ACC112 (cell line): ENCODE data around the gene TMEM107.
"Not testable (repeated sequence)": the region's sequence is repeated elsewhere in the genome, so short reads cannot be mapped to it uniquely, and the experiment has no call there.

Source experiments
- H2AFZ ChIP-seq: fragments of 200-600 bp; sonication (generic); one replicate; pipeline ENCODE4 v1.6.0; 2017; ENCODE audit warnings: antibody characterized with exemption, low read length; ENCODE audit not compliant: unreplicated experiment
- H3K27ac ChIP-seq: fragments of 200-600 bp; sonication (generic); 2 replicates; pipeline ENCODE4 v1.5.1; 2014; ENCODE audit warnings: low read depth, mild to moderate bottlenecking, antibody characterized with exemption, low read length, moderate library complexity
- H3K27me3 ChIP-seq: fragments of 200-600 bp; sonication (generic); 2 replicates; pipeline ENCODE4 v1.6.1; 2014; ENCODE audit warnings: mild to moderate bottlenecking, antibody characterized with exemption, low read length, moderate library complexity, mixed read lengths; ENCODE audit not compliant: insufficient read depth
- H3K36me3 ChIP-seq: fragments of 200-600 bp; sonication (generic); 2 replicates; pipeline ENCODE4 v1.6.1; 2016; ENCODE audit warnings: mild to moderate bottlenecking, antibody characterized with exemption, low read length, moderate library complexity, mixed read lengths; ENCODE audit not compliant: insufficient read depth
- H3K4me1 ChIP-seq: fragments of 200-600 bp; sonication (generic); one replicate; pipeline ENCODE4 v1.6.1; 2016; ENCODE audit warnings: low read length, mixed read lengths; ENCODE audit not compliant: insufficient read depth, unreplicated experiment, control insufficient read depth
- H3K4me3 ChIP-seq: fragments of 200-600 bp; sonication (generic); 2 replicates; pipeline ENCODE4 v1.5.1; 2014; ENCODE audit warnings: mild to moderate bottlenecking, low read depth, low read length
- H3K79me2 ChIP-seq: fragments of 200-600 bp; sonication (generic); one replicate; pipeline ENCODE4 v1.6.0; 2016; ENCODE audit warnings: low read length; ENCODE audit not compliant: control insufficient read depth, unreplicated experiment, insufficient read depth

The TMEM107 gene

GRCh38 chr17:8176197-8176940 is at the start of gene TMEM107:
TMEM107 (minus strand) TSS chr17:8176380; CDS start chr17:8176286, 94 bp downstream.
- Histone ChIP-seq H3K4me1 (peaks cover 26% of the 10 kb centered on the region), H3K27ac (peak within 1 kb of the TSS; percentile 61), H3K79me2 (peaks cover 20% of the 10 kb centered on the region), H2AFZ (peak within 1 kb of the TSS; percentile 99), H3K36me3 (no peaks in the 10 kb centered on the region), H3K27me3 (no peaks in the 10 kb centered on the region), H3K4me3 (peak within 1 kb of the TSS; percentile 91)

GRCh38 chr17:8224891-8225812 is 49.0 kb upstream of the TMEM107 start:
- no peaks in the 10 kb centered on the region for H3K36me3 ChIP-seq
- H3K4me3 ChIP-seq, result no peak overlapping the region
- peaks cover 5% of the 10 kb centered on the region for H3K4me1 ChIP-seq
- H3K27me3 ChIP-seq, result no peaks in the 10 kb centered on the region
- no peaks in the 10 kb centered on the region for H3K79me2 ChIP-seq
- H2AFZ ChIP-seq, result no peak overlapping the region
- no peak overlapping the region for H3K27ac ChIP-seq

GRCh38 chr17:8223356-8224126 is 47.4 kb upstream of the TMEM107 start:
- H3K27ac ChIP-seq, result peak overlapping the region; percentile 85
- peaks cover 5% of the 10 kb centered on the region for H3K4me1 ChIP-seq
- no peaks in the 10 kb centered on the region for H3K27me3 ChIP-seq
- no peaks in the 10 kb centered on the region for H3K79me2 ChIP-seq
- H3K4me3 ChIP-seq, result peak overlapping the region; percentile 85
- peak overlapping the region; percentile 88 for H2AFZ ChIP-seq
- no peaks in the 10 kb centered on the region for H3K36me3 ChIP-seq

- Histone ChIP-seq H2AFZ (peak overlapping the region; percentile 9), H3K4me1 (peaks cover 5% of the 10 kb centered on the region), H3K27me3 (no peaks in the 10 kb centered on the region), H3K27ac (peak overlapping the region; percentile 85), H3K4me3 (peak overlapping the region; percentile 85), H3K79me2 (no peaks in the 10 kb centered on the region), H3K36me3 (no peaks in the 10 kb centered on the region)
Observed at GRCh38 chr17:8222630-8223355, 46.6 kb upstream of the TMEM107 start.

- no peaks in the 10 kb centered on the region for H3K36me3 ChIP-seq
- no peaks in the 10 kb centered on the region for H3K27me3 ChIP-seq
- H3K4me1 ChIP-seq, result peaks cover 5% of the 10 kb centered on the region
- H3K79me2 ChIP-seq, result no peaks in the 10 kb centered on the region
- no peak overlapping the region for H2AFZ ChIP-seq
- H3K27ac ChIP-seq, result peak overlapping the region; percentile 85
- peak overlapping the region; percentile 85 for H3K4me3 ChIP-seq
Observed at GRCh38 chr17:8222380-8222629, 46.1 kb upstream of the TMEM107 start.

- Histone ChIP-seq H3K4me1 (peaks cover 5% of the 10 kb centered on the region), H3K79me2 (no peaks in the 10 kb centered on the region), H3K27ac (peak overlapping the region; percentile 85), H2AFZ (peak overlapping the region; percentile 34), H3K36me3 (no peaks in the 10 kb centered on the region), H3K27me3 (no peaks in the 10 kb centered on the region), H3K4me3 (peak overlapping the region; percentile 85)
Observed at GRCh38 chr17:8221663-8222379, 45.6 kb upstream of the TMEM107 start.

- Histone ChIP-seq H2AFZ (peak overlapping the region; percentile 88), H3K36me3 (no peaks in the 10 kb centered on the region), H3K27ac (peak overlapping the region; percentile 85), H3K4me3 (peak overlapping the region; percentile 85), H3K4me1 (peaks cover 5% of the 10 kb centered on the region), H3K79me2 (no peaks in the 10 kb centered on the region), H3K27me3 (no peaks in the 10 kb centered on the region)
Observed at GRCh38 chr17:8220783-8221662, 44.8 kb upstream of the TMEM107 start.

GRCh38 chr17:8214000-8214399 is 37.8 kb upstream of the TMEM107 start:
- H3K79me2 ChIP-seq, result peaks cover 13% of the 10 kb centered on the region
- H3K4me3 ChIP-seq, H3K36me3 ChIP-seq, H3K4me1 ChIP-seq, H2AFZ ChIP-seq, H3K27ac ChIP-seq, H3K27me3 ChIP-seq: not testable (repeated sequence)
